ENCODE measurements around the gene C7orf33. TPM values are rescaled to one million over a fixed set of nuclear protein-coding genes. Genes with fewer than 3 reads are reported as not detected.

Gene C7orf33
- total RNA-seq = not detected in 2 replicates

GRCh38 chr7:148590471-148590870, at the start of gene C7orf33:
C7orf33 (plus strand) TSS chr7:148590766; CDS start chr7:148590926, 160 bp downstream.

Other genes starting within 250 kb of the C7orf33 start
- gene CUL1, start 108.1 kb downstream of the C7orf33 start, total RNA-seq = 49.3 and 58.0 TPM in 2 replicates